H1 (cell line): Measurements from ENCODE around the gene MLLT6. TPM values are rescaled to one million over a fixed set of nuclear protein-coding genes. Genes with fewer than 3 reads are reported as not detected.

Experiments
- CTCF ChIA-PET: fragments of 300-600 bp; sonication (Branson Sonifier 250); formaldehyde crosslinking; loops from one replicate; lab custom pipeline; 2021; ENCODE audit not compliant: partially characterized antibody; lab: Charles Lee
- POLR2A ChIA-PET: fragments of 300-600 bp; sonication (Branson Sonifier 250); formaldehyde crosslinking; loops from one replicate; lab custom pipeline; 2021; ENCODE audit warnings: inconsistent platforms; ENCODE audit not compliant: partially characterized antibody; lab: Charles Lee
- DNase-seq, 2 experiments: peaks; one replicate each; pipeline versions ENCODE4 v3.0.0 to v3.0.0-alpha.2; 2010 to 2022; ENCODE audit warnings: low spot score in 2 of 2, low read depth in 1 of 2, mixed read lengths in 1 of 2
- FAIRE-seq: peaks from 2 replicates; lab custom pipeline; 2011; peaks lifted over from hg19 to GRCh38; lab: Jason Lieb, UNC
- H2AFZ ChIP-seq: 2 replicates; pipeline ENCODE4 v1.8.1; 2012; ENCODE audit warnings: low read length, inconsistent platforms
- H2AK5ac ChIP-seq: 2 replicates; pipeline ENCODE4 v1.6.1; 2013; ENCODE audit warnings: low read depth, low read length
- H2BK120ac ChIP-seq: replicated peaks from 2 replicates; pipeline ENCODE3; 2013; ENCODE audit warnings: low read depth, low read length, inconsistent platforms
- H2BK12ac ChIP-seq: 2 replicates; pipeline ENCODE4 v1.6.1; 2013; ENCODE audit warnings: low read depth, low read length
- H2BK15ac ChIP-seq: 2 replicates; pipeline ENCODE4 v1.6.1; 2013; ENCODE audit warnings: low read length
- H2BK20ac ChIP-seq: 2 replicates; pipeline ENCODE4 v1.6.1; 2013; ENCODE audit warnings: low read length
- H2BK5ac ChIP-seq: 2 replicates; pipeline ENCODE4 v1.6.1; 2013; ENCODE audit warnings: low read depth, low read length
- H3K14ac ChIP-seq: 2 replicates; pipeline ENCODE4 v1.6.1; 2013; ENCODE audit warnings: inconsistent platforms; ENCODE audit not compliant: insufficient read length
- H3K18ac ChIP-seq: 2 replicates; pipeline ENCODE4 v1.6.1; 2013; ENCODE audit warnings: low read length; ENCODE audit errors: extremely low read depth
- H3K23ac ChIP-seq: 2 replicates; pipeline ENCODE4 v1.6.1; 2013; ENCODE audit warnings: inconsistent platforms; ENCODE audit not compliant: insufficient read length
- H3K23me2 ChIP-seq: 2 replicates; pipeline ENCODE4 v1.6.1; 2013; ENCODE audit warnings: low read depth, low read length
- H3K27ac ChIP-seq: 2 replicates; pipeline ENCODE4 v1.6.1; 2011; ENCODE audit warnings: low read depth, low read length, inconsistent platforms
- H3K27me3 ChIP-seq, 4 experiments: replicated peaks in 1 of 4; 1 replicate in 1 of 4; 2 replicates in 3 of 4; pipeline versions ENCODE4 v1.6.1 to v1.8.1; 2011 to 2013; ENCODE audit warnings: low read length in 3 of 4, mild to moderate bottlenecking in 3 of 4, inconsistent platforms in 2 of 4, mixed read lengths in 2 of 4, moderate library complexity in 1 of 4; ENCODE audit not compliant: control insufficient read depth in 3 of 4, insufficient read depth in 3 of 4; ENCODE audit errors: extremely low read depth in 1 of 4
- H3K36me3 ChIP-seq, 4 experiments: 2 replicates each; pipeline versions ENCODE4 v1.6.1 to v1.8.1; 2011 to 2013; ENCODE audit warnings: mild to moderate bottlenecking in 4 of 4, low read length in 3 of 4, moderate library complexity in 2 of 4, control low read depth in 1 of 4, inconsistent platforms in 1 of 4; ENCODE audit not compliant: insufficient read depth in 4 of 4, control insufficient read depth in 2 of 4
- H3K4ac ChIP-seq: replicated peaks from 2 replicates; pipeline ENCODE3; 2013; ENCODE audit warnings: low read length, low read depth, mixed read lengths, inconsistent platforms; ENCODE audit not compliant: insufficient read length
- H3K4me1 ChIP-seq, 4 experiments: replicated peaks in 1 of 4; 1 replicate in 1 of 4; 2 replicates in 3 of 4; pipeline versions ENCODE4 v1.6.1 to v1.8.1; 2011 to 2013; ENCODE audit warnings: low read length in 3 of 4, inconsistent platforms in 2 of 4, mixed read lengths in 1 of 4; ENCODE audit not compliant: insufficient read depth in 4 of 4, control insufficient read depth in 3 of 4
- H3K4me2 ChIP-seq, 2 experiments: 2 replicates each; pipeline versions ENCODE4 v1.6.1 to v1.8.1; 2011 to 2013; ENCODE audit warnings: low read depth in 2 of 2, low read length in 2 of 2, control low read depth in 1 of 2, inconsistent platforms in 1 of 2, mild to moderate bottlenecking in 1 of 2; ENCODE audit not compliant: insufficient read depth in 1 of 2
- H3K4me3 ChIP-seq, 4 experiments: fragments of 200-600, 300-600 bp in 1 of 4; sonication (generic), shearing (Covaris generic), sonication (Bioruptor Twin) in 1 of 4; 2 replicates each; pipeline versions ENCODE4 v1.5.1 to v1.8.1; 2011 to 2016; ENCODE audit warnings: low read length in 4 of 4, low read depth in 3 of 4, control low read depth in 2 of 4, inconsistent platforms in 2 of 4, mild to moderate bottlenecking in 2 of 4, mixed read lengths in 1 of 4, moderate library complexity in 1 of 4; ENCODE audit not compliant: insufficient read depth in 2 of 4; ENCODE audit errors: extremely low read depth in 1 of 4
- H3K56ac ChIP-seq: replicated peaks from 2 replicates; pipeline ENCODE3; 2013; ENCODE audit warnings: low read depth, mild to moderate bottlenecking, mixed read lengths, low read length, inconsistent platforms; ENCODE audit not compliant: insufficient read length
- H3K79me1 ChIP-seq: 2 replicates; pipeline ENCODE4 v1.6.1; 2013; ENCODE audit warnings: low read depth, low read length, control low read depth
- H3K79me2 ChIP-seq, 2 experiments: 2 replicates each; pipeline versions ENCODE4 v1.6.1 to v1.8.1; 2012 to 2013; ENCODE audit warnings: low read length in 2 of 2, mild to moderate bottlenecking in 2 of 2, inconsistent platforms in 1 of 2; ENCODE audit not compliant: insufficient read depth in 2 of 2, control insufficient read depth in 1 of 2
- H3K9ac ChIP-seq, 4 experiments: replicated peaks in 1 of 4; 1 replicate in 1 of 4; 2 replicates in 3 of 4; pipeline versions ENCODE4 v1.6.1 to v1.8.1; 2011 to 2013; ENCODE audit warnings: low read depth in 3 of 4, low read length in 3 of 4, control low read depth in 2 of 4, mild to moderate bottlenecking in 2 of 4, moderate library complexity in 2 of 4, inconsistent platforms in 1 of 4; ENCODE audit errors: extremely low read depth in 1 of 4
- H3K9me3 ChIP-seq, 2 experiments: 2 replicates each; pipeline versions ENCODE4 v1.6.1 to v1.8.1; 2012 to 2013; ENCODE audit warnings: mild to moderate bottlenecking in 2 of 2, moderate library complexity in 2 of 2, control low read depth in 1 of 2, inconsistent platforms in 1 of 2, low read depth in 1 of 2, low read length in 1 of 2, mixed read lengths in 1 of 2; ENCODE audit not compliant: insufficient read depth in 2 of 2
- H4K20me1 ChIP-seq, 2 experiments: replicated peaks in 1 of 2; 2 replicates each; pipeline versions ENCODE3 to v1.8.1; 2011 to 2013; ENCODE audit warnings: inconsistent platforms in 2 of 2, low read length in 2 of 2, mild to moderate bottlenecking in 1 of 2; ENCODE audit not compliant: insufficient read depth in 2 of 2, control insufficient read depth in 1 of 2
- H4K5ac ChIP-seq: 2 replicates; pipeline ENCODE4 v1.6.1; 2013; ENCODE audit warnings: low read length, low read depth, mixed read lengths, inconsistent platforms; ENCODE audit not compliant: insufficient read length
- H4K8ac ChIP-seq: 2 replicates; pipeline ENCODE4 v1.8.0; 2013; ENCODE audit warnings: mild to moderate bottlenecking, moderate library complexity, low read length, inconsistent platforms; ENCODE audit not compliant: insufficient read depth; ENCODE audit errors: extremely low read depth
- H4K91ac ChIP-seq: replicated peaks from 2 replicates; pipeline ENCODE3; 2013; ENCODE audit warnings: low read length, mixed read lengths, inconsistent platforms; ENCODE audit not compliant: insufficient read length
- CBX5 ChIP-seq: fragments of 300-800, 300-1000 bp; sonication (generic); IDR thresholded peaks from 2 replicates; pipeline ENCODE4 v1.7.1; 2016; ENCODE audit warnings: antibody characterized with exemption, low read length, low read depth
- CTCF ChIP-seq, 3 experiments: IDR thresholded peaks; 1 replicate in 2 of 3; 2 replicates in 1 of 3; pipeline versions ENCODE4 v1.5.1 to v1.6.1; 2011; ENCODE audit warnings: low read length in 3 of 3, mild to moderate bottlenecking in 3 of 3, inconsistent platforms in 2 of 3, low read depth in 1 of 3, moderate library complexity in 1 of 3; ENCODE audit not compliant: insufficient read depth in 1 of 3; ENCODE audit errors: control extremely low read depth in 1 of 3
- KDM1A ChIP-seq: fragments of 200-600, 300-600 bp; sonication (generic); IDR thresholded peaks from 2 replicates; pipeline ENCODE4 v1.7.1; 2016; ENCODE audit warnings: mild to moderate bottlenecking, low read length, borderline replicate concordance
- MAFK ChIP-seq: IDR thresholded peaks from 2 replicates; pipeline ENCODE4 v1.6.1; 2012; ENCODE audit warnings: low read depth, mild to moderate bottlenecking, improper control_type of control experiment, low read length
- POLR2A ChIP-seq, 2 experiments: IDR thresholded peaks; 1 replicate in 1 of 2; 2 replicates in 1 of 2; pipeline ENCODE4 v1.6.1; 2011; ENCODE audit warnings: low read depth in 2 of 2, low read length in 2 of 2, mild to moderate bottlenecking in 2 of 2; ENCODE audit errors: control extremely low read depth in 1 of 2
- RAD21 ChIP-seq, 2 experiments: IDR thresholded peaks in 1 of 2; conservative IDR thresholded peaks in 1 of 2; 2 replicates each; pipeline ENCODE4 v1.6.1; 2011; ENCODE audit warnings: low read depth in 2 of 2, low read length in 2 of 2, improper control_type of control experiment in 1 of 2, inconsistent platforms in 1 of 2, mild to moderate bottlenecking in 1 of 2, moderate library complexity in 1 of 2
- SP2 ChIP-seq: IDR thresholded peaks from 2 replicates; pipeline ENCODE4 v1.6.1; 2012; ENCODE audit warnings: mild to moderate bottlenecking, low read length, inconsistent platforms
- SRF ChIP-seq: IDR thresholded peaks from 2 replicates; pipeline ENCODE4 v1.6.1; 2011; ENCODE audit warnings: mild to moderate bottlenecking, low read depth, low read length, moderate library complexity
- SUZ12 ChIP-seq: fragments of 200-600 bp; sonication (generic); IDR thresholded peaks from 2 replicates; pipeline ENCODE4 v1.6.1; 2012; ENCODE audit warnings: mild to moderate bottlenecking, inconsistent platforms, low read length, moderate library complexity, mixed read lengths
- USF2 ChIP-seq: IDR thresholded peaks from 2 replicates; pipeline ENCODE4 v1.6.1; 2011; ENCODE audit warnings: low read length, improper control_type of control experiment
- WGBS, 2 experiments: shearing (Covaris generic) in 1 of 2; methylation state at CpG; one replicate each; pipeline versions ENCODE4 v1.1.6 to v1.1.7; 2013 to 2015; ENCODE audit warnings: low lambda C conversion rate in 2 of 2, mixed read lengths in 2 of 2, inconsistent platforms in 1 of 2, low coverage in 1 of 2, missing lambda C conversion rate in 1 of 2; ENCODE audit not compliant: insufficient replicate concordance in 2 of 2, insufficient coverage in 1 of 2, insufficient read length in 1 of 2; ENCODE audit errors: extremely low coverage in 1 of 2, missing lambda C conversion rate in 1 of 2; 5-methylcytosine and 5-hydroxymethylcytosine counted together
- polyA plus RNA-seq, 7 experiments: library from polyadenylated mRNA; depleted of rRNA in 3 of 7; stranded (reverse) in 5 of 7; unstranded in 2 of 7; fragments of >200 nt in 5 of 7; fragments of 200-250 nt in 2 of 7; gene quantifications; 1 replicate in 5 of 7; 2 replicates in 1 of 7; 4 replicates in 1 of 7; pipeline versions ENCODE4 v1.2.1 to v1.2.3, GENCODE V29; 2011 to 2013; ENCODE audit warnings: missing spikeins in 2 of 7, mixed read lengths in 2 of 7
- total RNA-seq: library from RNA; stranded (reverse); fragmentation: NEBNext Ultra II Directional; extraction: Animal tissue kit (Norgen Biotek cat#: 25700); gene quantifications from 2 replicates; pipeline ENCODE4 v1.2.1, GENCODE V29; 2021

Gene MLLT6
- total and polyA plus RNA-seq, 2 of the 8 experiments (the other 6 are each of a cell fraction or from before 2014, with no cell fraction given) = 6.5 to 8.0 TPM

GRCh38 chr17:38712593-38712992 lies 7.5 kb downstream of the MLLT6 start:
- Histone ChIP-seq H3K23ac (no peak overlapping the region), H3K9ac (no peak overlapping the region), H2BK15ac (no peak overlapping the region), H4K20me1 (peaks cover 0 to 5% of the 10 kb centered on the region in 2 experiments), H3K4me3 (no peak overlapping the region), H3K79me1 (no peaks in the 10 kb centered on the region), H3K18ac (no peak overlapping the region), H2BK20ac (no peak overlapping the region), H3K23me2 (no peaks in the 10 kb centered on the region), H4K8ac (no peak overlapping the region; the same call in 1 of the 2 replicates), H3K4me1 (peaks cover 8 to 30% (median 21%) of the 10 kb centered on the region in 4 experiments), H3K36me3 (no peaks in the 10 kb centered on the region), H3K4me2 (no peak overlapping the region), H3K4ac (no peak overlapping the region), H4K91ac (no peak overlapping the region), H3K27me3 (peaks cover 0 to 20% (median 9%) of the 10 kb centered on the region in 4 experiments; a peak in 6 of 7 replicates), H3K9me3 (no peaks in the 10 kb centered on the region), H2BK5ac (no peak overlapping the region), H2BK12ac (peak overlapping the region; percentile 60; the same call in 1 of the 2 replicates), H3K56ac (no peak overlapping the region), H3K27ac (no peak overlapping the region), H3K79me2 (no peaks in the 10 kb centered on the region), H2AK5ac (no peak overlapping the region), H2AFZ (no peak overlapping the region), H4K5ac (no peak overlapping the region), H3K14ac (no peak overlapping the region), H2BK120ac (no peak overlapping the region)
- FAIRE-seq (no peak), DNase-seq (no peak)
- 84% methylated on average over 9 of the region's 10 CpGs; no CpG with 5 or more reads in 1 of the 2 experiments for WGBS, 2 experiments
- ChIA-PET CTCF (interaction anchor here (1.0 kb wide), 1 partner anchor 23 kb away, joined by 3 read pairs; no protein-coding TSS in a partner anchor), POLR2A (interaction anchor here (1.0 kb wide), 1 partner anchor 142 kb away, joined by 3 read pairs; no protein-coding TSS in a partner anchor)
- no peak for TF ChIP-seq USF2
- no peak for TF ChIP-seq CTCF (IDR thresholded peaks at IDR 0.05; ENCODE audit: control extremely low read depth in 1 of 3, insufficient read depth in 1 of 3, low read depth in 1 of 3, low read length in 3 of 3)
- no peak for TF ChIP-seq RAD21 (IDR thresholded peaks at IDR 0.05 in 1 of 2, conservative IDR thresholded peaks at IDR 0.05 in 1 of 2; ENCODE audit: low read depth in 2 of 2, low read length in 2 of 2)
- TF ChIP-seq SRF = no peak
- no peak for TF ChIP-seq CBX5
- TF ChIP-seq SUZ12 = no peak
- TF ChIP-seq POLR2A (IDR thresholded peaks at IDR 0.05; ENCODE audit: control extremely low read depth in 1 of 2, low read depth in 2 of 2, low read length in 2 of 2) = no peak
- no peak for TF ChIP-seq SP2
- TF ChIP-seq MAFK = no peak
- TF ChIP-seq KDM1A = no peak
